Endodermal cell (in vitro differentiated cells): Measurements from ENCODE around the gene IGSF21. TPM values are rescaled to one million over a fixed set of nuclear protein-coding genes. Genes with fewer than 3 reads are reported as not detected.

Experiments used
- DNase-seq: peaks from one replicate; pipeline ENCODE4 v3.0.0-alpha.2; 2017
- H3K27ac ChIP-seq: 2 replicates; pipeline ENCODE4 v1.5.1; 2013; ENCODE audit warnings: mild to moderate bottlenecking, low read depth, low read length, moderate library complexity
- H3K27me3 ChIP-seq: 2 replicates; pipeline ENCODE4 v1.6.1; 2013; ENCODE audit warnings: mild to moderate bottlenecking, low read length, moderate library complexity; ENCODE audit not compliant: insufficient read depth, control insufficient read depth, poor library complexity, severe bottlenecking
- H3K36me3 ChIP-seq: 2 replicates; pipeline ENCODE4 v1.7.0; 2013; ENCODE audit warnings: mild to moderate bottlenecking, low read length, moderate library complexity; ENCODE audit not compliant: control insufficient read depth, insufficient read depth
- H3K4me1 ChIP-seq: one replicate; pipeline ENCODE4 v1.7.0; 2013; ENCODE audit warnings: low read length; ENCODE audit not compliant: control insufficient read depth, insufficient read depth
- H3K4me3 ChIP-seq: 2 replicates; pipeline ENCODE4 v1.5.1; 2013; ENCODE audit warnings: mild to moderate bottlenecking, low read length, moderate library complexity
- H3K9ac ChIP-seq: 2 replicates; pipeline ENCODE4 v1.6.1; 2013; ENCODE audit warnings: mild to moderate bottlenecking, low read length, moderate library complexity; ENCODE audit not compliant: poor library complexity, severe bottlenecking; ENCODE audit errors: extremely low read depth
- H3K9me3 ChIP-seq: 2 replicates; pipeline ENCODE4 v1.6.1; 2013; ENCODE audit warnings: mild to moderate bottlenecking, low read length, moderate library complexity; ENCODE audit not compliant: control insufficient read depth
- H3K27ac Mint-ChIP-seq: 2 replicates; pipeline ENCODE4 v1.8.0; 2020; ENCODE audit warnings: mixed read lengths
- H3K27me3 Mint-ChIP-seq: 2 replicates; pipeline ENCODE4 v1.8.0; 2021; ENCODE audit warnings: mild to moderate bottlenecking, mixed read lengths; ENCODE audit not compliant: insufficient read depth
- H3K36me3 Mint-ChIP-seq: 2 replicates; pipeline ENCODE4 v1.8.0; 2020; ENCODE audit warnings: low read depth, mixed read lengths
- H3K4me1 Mint-ChIP-seq: 2 replicates; pipeline ENCODE4 v1.8.0; 2020; ENCODE audit warnings: mixed read lengths
- H3K4me3 Mint-ChIP-seq: 2 replicates; pipeline ENCODE4 v1.8.0; 2020; ENCODE audit warnings: mild to moderate bottlenecking, moderate library complexity, mixed read lengths
- H3K9me3 Mint-ChIP-seq: 2 replicates; pipeline ENCODE4 v1.8.0; 2020; ENCODE audit warnings: mild to moderate bottlenecking, mixed read lengths
- WGBS, 2 experiments: methylation state at CpG; one replicate each; pipeline versions ENCODE4 v1.1.5 to v1.1.7; 2013; ENCODE audit warnings: missing lambda C conversion rate in 2 of 2, mixed read lengths in 1 of 2; ENCODE audit not compliant: insufficient coverage in 1 of 2, insufficient read length in 1 of 2; 5-methylcytosine and 5-hydroxymethylcytosine counted together
- total RNA-seq, 2 donors: library from RNA; stranded (reverse); fragmentation: NEBNext Ultra II Directional in 1 of 2; extraction: Animal tissue kit (Norgen Biotek cat#: 25700) in 1 of 2; gene quantifications; 2 replicates in 1 of 2; 3 replicates in 1 of 2; pipeline ENCODE4 v1.2.1, GENCODE V29; 2021
- TF ChIP-seq, protein P1 (sequence below): fragments of 200-600 bp; sonication (generic); conservative IDR thresholded peaks from 2 replicates; pipeline ENCODE4 v1.5.0; 2021; ENCODE audit warnings: antibody characterized with exemption, mild to moderate bottlenecking

Gene IGSF21
- total RNA-seq, 2 donors from 2014 or later = 1.3 to 1.7 TPM

DNA sequence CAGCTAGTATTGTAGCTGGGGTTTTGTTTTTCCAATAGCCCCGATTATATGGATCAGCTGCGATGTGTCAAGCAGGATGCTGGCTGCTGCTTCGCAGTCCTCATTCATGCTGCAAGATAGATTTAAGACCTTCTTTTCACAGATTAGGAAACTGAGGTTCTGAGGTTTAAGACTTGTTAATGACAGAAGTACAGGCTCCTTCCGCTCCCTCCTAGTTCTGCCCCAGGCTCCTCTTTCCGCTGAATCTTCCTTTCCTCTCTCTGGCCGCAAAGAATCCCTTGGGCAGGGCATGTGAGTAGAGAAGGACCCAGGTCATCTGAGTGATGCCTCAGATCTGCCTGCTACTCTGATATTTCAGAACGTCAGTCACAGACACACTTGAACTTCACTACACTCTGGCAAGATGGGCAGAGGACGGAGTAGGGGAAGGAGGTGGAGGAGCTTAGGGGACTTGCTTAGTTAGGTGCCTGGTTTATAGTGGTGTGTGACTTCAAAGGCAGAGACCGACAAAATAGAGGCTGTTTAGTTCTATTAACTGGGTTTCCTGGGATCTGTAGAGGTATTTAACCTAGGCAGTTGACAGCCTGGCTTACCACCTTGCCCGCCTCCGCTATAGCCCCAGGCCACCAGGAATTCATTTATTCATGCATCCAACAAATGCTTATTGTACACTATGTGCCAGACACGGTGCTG, 4.2 kb downstream of the IGSF21 start:
- no peak for DNase-seq
- H3K27ac ChIP-seq = no peak overlapping the region
- Mint-ChIP-seq H3K27ac (no peak overlapping the region), H3K9me3 (no peaks in the 10 kb centered on the region), H3K4me1 (peaks cover 17% of the 10 kb centered on the region), H3K36me3 (no peaks in the 10 kb centered on the region), H3K4me3 (no peak overlapping the region), H3K27me3 (peaks cover 93% of the 10 kb centered on the region)
- WGBS, 2 experiments = 58 to 60% methylated on average over 2 to 12 of the region's 12 CpGs
- H3K36me3 ChIP-seq = no peaks in the 10 kb centered on the region
- TF ChIP-seq, protein P1, sequence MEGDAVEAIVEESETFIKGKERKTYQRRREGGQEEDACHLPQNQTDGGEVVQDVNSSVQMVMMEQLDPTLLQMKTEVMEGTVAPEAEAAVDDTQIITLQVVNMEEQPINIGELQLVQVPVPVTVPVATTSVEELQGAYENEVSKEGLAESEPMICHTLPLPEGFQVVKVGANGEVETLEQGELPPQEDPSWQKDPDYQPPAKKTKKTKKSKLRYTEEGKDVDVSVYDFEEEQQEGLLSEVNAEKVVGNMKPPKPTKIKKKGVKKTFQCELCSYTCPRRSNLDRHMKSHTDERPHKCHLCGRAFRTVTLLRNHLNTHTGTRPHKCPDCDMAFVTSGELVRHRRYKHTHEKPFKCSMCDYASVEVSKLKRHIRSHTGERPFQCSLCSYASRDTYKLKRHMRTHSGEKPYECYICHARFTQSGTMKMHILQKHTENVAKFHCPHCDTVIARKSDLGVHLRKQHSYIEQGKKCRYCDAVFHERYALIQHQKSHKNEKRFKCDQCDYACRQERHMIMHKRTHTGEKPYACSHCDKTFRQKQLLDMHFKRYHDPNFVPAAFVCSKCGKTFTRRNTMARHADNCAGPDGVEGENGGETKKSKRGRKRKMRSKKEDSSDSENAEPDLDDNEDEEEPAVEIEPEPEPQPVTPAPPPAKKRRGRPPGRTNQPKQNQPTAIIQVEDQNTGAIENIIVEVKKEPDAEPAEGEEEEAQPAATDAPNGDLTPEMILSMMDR = no peak
- H3K4me3 ChIP-seq = no peak overlapping the region
- H3K9ac ChIP-seq = no peak overlapping the region
- peaks cover 6% of the 10 kb centered on the region for H3K4me1 ChIP-seq
- peaks cover 94% of the 10 kb centered on the region for H3K27me3 ChIP-seq
- H3K9me3 ChIP-seq = no peaks in the 10 kb centered on the region

- no peaks in the 10 kb centered on the region for H3K36me3 ChIP-seq
- Mint-ChIP-seq H3K4me1 (peaks cover 17% of the 10 kb centered on the region), H3K27me3 (peaks cover 95% of the 10 kb centered on the region), H3K9me3 (no peaks in the 10 kb centered on the region), H3K4me3 (no peak overlapping the region), H3K27ac (no peak overlapping the region), H3K36me3 (no peaks in the 10 kb centered on the region)
- no peak overlapping the region for H3K4me3 ChIP-seq
- H3K9ac ChIP-seq = no peak overlapping the region
- H3K27me3 ChIP-seq = peaks cover 96% of the 10 kb centered on the region
- no peak overlapping the region for H3K27ac ChIP-seq
- TF ChIP-seq, protein P1 = no peak
- DNase-seq = no peak
- no peaks in the 10 kb centered on the region for H3K9me3 ChIP-seq
- H3K4me1 ChIP-seq = peaks cover 6% of the 10 kb centered on the region
- WGBS, 2 experiments = 87% methylated on average over 3 of the region's 3 CpGs; no CpG with 5 or more reads in 1 of the 2 experiments
These were observed 5.0 kb downstream of the IGSF21 start for GRCh38 chr1:18112611-18113010.

DNA sequence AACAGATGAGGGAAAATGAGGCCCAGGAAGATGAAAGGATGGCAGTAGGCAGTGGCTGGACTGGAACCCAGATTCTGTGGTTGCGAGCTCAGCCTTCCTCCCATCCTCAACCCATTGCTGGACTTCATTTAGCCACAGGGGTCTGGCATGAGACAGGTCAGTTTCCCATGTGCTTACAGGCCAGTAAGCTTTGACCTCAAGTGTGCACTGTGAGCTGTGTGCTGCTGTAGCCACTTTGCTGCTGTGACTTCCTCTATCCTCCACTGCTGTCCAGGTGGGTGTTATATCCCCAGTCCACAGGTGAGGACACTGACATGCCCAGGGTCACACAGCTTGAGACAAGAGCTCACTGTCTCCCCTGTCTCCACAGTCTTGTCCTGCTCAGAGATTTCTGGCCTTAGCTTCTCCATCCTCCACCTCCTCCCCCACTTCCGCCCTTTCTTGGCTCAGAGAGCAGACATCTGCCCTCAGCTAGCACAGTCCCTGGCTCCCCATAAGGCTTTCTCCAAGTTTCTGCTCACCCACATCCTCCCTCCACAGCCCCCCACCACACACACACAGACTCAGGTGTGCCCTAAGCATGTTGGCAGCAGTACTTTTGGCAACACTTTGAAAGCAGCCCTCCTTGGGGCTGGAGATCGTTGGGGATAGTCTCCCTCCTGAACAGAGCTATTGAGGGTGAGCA, 7.3 kb downstream of the IGSF21 start:
- Mint-ChIP-seq H3K36me3 (no peaks in the 10 kb centered on the region), H3K27me3 (peaks cover 97% of the 10 kb centered on the region), H3K4me1 (peaks cover 2% of the 10 kb centered on the region), H3K4me3 (no peak overlapping the region), H3K9me3 (no peaks in the 10 kb centered on the region), H3K27ac (no peak overlapping the region)
- DNase-seq = no peak
- Histone ChIP-seq H3K27ac (no peak overlapping the region), H3K9me3 (no peaks in the 10 kb centered on the region), H3K4me3 (no peak overlapping the region), H3K4me1 (peaks cover under 1% of the 10 kb centered on the region), H3K9ac (no peak overlapping the region), H3K27me3 (peaks cover 98% of the 10 kb centered on the region), H3K36me3 (no peaks in the 10 kb centered on the region)
- WGBS, 2 experiments = 69 to 100% methylated on average over 1 to 3 of the region's 3 CpGs
- TF ChIP-seq, protein P1 = no peak
